NCI-H82 treated with DMSO at 0.1 percent for 48 hours (cell line): ENCODE results near the gene FXYD1.
"Not testable (repeated sequence)": the region's sequence is repeated elsewhere in the genome, so short reads cannot be mapped to it uniquely, and the experiment has no call there.

Experiments
- DNase-seq: peaks from one replicate; lab custom pipeline; 2025; ENCODE audit not compliant: unreplicated experiment; lab: John Stamatoyannopoulos, UW

FXYD1 gene

DNA sequence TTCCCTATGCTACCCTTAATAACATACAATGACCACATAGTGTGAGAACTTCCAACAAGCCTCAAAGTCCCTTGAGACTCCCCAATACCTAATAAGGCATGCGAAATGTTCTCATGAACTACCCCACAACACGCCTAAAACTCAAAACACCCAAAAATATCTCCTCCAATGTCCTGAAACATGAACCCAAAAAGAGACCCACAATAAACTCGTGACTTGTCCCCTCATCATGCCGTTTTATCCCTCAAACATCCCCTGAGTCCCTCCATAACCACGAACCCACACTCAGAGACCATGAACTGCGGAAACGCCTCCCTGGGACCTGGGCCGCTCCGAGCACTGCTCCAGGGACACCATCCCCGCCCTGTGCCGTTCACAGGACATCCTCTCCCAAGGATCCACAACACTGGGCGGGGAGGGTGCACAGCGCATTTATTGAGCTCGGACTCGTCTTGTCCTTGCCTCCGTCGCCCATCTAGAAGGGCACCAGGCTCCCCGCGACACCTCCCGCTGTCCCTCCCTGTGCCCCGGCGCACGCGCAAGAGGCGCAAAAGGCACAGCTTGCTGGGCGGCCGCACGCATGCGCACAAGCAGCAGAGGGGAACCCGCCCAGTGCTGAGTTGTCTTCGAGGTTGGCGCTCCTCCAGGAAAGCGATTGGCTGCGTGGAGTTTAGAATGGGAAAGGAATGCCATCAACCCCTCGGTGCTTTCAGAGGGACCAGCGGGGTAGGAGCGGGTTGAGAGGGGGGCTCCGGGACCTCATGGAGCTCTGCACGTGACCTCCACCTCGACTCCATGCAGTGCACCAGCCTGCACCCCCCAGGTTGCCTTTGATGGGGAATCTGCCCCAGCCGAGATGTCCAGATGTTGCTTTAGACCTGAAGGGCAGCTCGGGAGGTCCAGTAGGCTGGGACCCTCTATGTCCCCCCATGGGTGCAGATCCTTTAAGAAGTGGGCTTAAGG, 14.2 kb upstream of the FXYD1 start:
- DNase-seq: no peak

DNA sequence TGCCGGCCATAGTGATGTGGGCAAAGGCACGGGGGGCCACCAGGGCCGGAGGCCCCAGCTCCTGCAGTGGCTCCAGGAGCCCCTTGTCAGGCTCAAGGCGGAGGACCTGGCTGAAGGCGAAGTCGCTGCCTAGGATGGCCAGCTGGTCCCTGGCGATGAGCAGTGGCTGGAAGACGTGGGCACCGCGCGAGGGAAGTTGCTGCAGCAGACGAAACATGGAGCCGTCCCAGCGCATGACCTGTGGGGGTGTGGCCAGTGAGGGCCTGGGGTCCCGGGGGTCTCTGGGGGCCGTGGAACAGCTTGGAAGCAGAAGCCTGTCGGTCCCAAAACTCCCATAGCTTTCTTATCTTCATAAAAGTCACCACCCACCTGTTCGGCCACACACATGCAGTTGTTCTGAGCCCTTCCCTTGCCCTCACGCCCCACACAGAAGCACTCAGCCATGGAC, 13.3 kb upstream of the FXYD1 start:
- DNase-seq: no peak

GRCh38 chr19:35125749-35126623, 12.6 kb upstream of the FXYD1 start:
- no peak for DNase-seq

DNA sequence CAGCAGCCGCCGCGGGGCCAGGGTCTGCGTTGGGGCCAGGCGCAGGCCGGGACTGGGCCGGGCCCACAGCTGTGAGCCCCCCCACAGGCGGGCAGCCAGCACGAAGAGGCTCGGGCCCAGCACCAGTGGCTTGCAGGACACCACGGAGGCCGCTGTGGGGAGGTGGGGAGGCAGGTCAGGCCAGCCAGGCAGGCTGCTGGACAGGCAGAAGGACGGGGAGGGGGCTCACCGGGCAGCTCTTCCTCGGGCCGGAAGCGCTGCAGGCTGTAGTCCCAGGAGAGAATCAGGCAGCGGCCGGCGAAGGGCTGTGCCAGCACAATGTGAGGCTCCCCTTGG, 12.0 kb upstream of the FXYD1 start:
- no peak for DNase-seq

GRCh38 chr19:35127871-35128270, 10.8 kb upstream of the FXYD1 start:
- no peak for DNase-seq

- no peak for DNase-seq
These were observed 10.1 kb upstream of the FXYD1 start for GRCh38 chr19:35128398-35129057.

DNA sequence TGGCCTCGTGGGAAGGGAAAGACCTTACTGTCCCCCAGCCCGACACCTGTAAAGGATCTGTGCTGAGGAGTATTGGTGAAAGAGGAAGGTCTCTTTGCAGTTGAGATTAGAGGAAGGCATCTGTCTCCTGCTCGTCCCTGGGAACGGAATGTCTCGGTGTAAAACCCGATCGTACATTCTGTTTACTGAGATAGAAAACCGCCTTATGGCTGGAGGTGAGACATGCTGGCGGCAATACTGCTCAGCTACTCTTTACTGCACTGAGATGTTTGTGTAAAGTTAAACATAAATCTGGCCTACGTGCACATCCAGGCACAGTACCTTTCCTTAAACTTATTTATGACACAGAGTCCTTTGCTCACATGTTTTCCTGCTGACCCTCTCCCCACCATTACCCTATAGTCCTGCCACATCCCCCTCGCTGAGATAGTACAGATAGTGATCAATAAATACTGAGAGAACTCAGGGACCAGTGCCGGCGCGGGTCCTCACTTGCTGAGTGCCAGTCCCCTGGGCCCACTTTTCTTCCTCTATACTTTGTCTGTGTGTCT, 8.8 kb upstream of the FXYD1 start:
- DNase-seq: not testable (repeated sequence)

DNA sequence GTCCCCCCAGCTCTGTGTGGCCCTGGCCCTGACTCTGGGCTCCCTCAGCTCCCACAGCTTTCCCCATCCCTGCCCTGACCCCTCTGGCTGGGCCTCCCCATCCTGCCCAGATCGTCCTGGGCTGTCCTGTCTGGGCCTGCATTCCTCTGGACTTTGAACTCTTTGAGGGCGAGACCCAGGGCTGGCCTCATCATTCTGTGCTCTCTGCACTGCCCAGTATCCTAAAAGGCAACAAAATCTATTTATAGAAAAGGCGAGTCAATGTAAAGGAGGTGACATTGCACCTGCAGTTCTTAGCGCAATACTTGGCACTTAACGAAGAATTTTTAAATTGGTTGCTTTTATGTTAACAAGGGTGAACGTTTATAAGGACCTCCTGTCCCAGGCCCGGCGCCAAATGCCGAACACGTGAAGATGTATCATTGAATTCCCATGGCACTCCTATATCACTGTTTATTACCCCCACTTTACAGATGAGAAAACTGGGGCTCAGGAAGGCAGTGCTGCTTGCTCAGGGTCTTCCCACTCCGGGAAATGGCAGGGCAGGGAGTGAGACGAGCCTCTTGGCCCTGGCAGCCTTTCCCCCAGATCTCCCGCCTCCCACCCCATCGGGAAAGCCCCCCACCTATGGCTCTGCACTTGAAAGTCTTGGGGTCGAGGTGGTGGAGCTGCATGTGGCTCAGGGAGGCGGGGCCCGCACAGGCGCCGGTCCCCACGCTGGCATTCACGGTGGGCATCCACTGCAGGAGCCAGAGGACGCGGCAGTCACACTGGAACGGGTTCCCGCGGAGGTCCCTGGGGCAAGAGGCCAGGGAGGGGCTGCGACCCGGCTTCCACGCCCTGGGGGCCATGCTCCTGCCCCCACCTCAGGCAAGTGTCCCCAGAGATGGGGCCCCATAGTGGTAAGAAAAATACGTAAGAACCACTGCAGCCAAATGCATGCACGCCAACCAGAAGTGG, 7.6 kb upstream of the FXYD1 start:
- no peak for DNase-seq

DNA sequence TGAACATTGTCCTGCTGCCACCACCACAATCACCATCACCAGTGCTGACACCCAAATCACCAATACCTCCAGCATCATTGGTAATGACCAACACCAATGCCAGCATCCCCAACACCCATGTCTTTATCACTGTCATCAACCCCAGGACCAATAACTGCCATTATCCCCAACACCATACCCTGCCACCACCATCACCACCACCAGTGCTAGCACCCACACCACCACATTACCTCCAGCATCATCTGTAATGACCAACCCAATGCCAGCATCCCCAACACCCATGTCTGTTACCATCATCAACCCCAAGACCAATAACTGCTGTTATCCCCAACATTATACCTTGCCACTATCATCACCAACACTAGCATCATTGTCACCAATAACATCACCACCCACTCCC, 6.4 kb upstream of the FXYD1 start:
- DNase-seq: no peak

GRCh38 chr19:35133826-35134225, 4.8 kb upstream of the FXYD1 start:
- DNase-seq: no peak

- DNase-seq: no peak
These were observed 3.9 kb upstream of the FXYD1 start, which contains the start of gene LGI4 for GRCh38 chr19:35134601-35135242. TSS of gene LGI4 (minus strand) at chr19:35135059. CDS start at chr19:35134680, 379 bp downstream.

- DNase-seq: peak; percentile 47
These were observed 3.2 kb upstream of the FXYD1 start for GRCh38 chr19:35135389-35135909.

GRCh38 chr19:35136231-35136630, 2.4 kb upstream of the FXYD1 start:
- DNase-seq: no peak

DNA sequence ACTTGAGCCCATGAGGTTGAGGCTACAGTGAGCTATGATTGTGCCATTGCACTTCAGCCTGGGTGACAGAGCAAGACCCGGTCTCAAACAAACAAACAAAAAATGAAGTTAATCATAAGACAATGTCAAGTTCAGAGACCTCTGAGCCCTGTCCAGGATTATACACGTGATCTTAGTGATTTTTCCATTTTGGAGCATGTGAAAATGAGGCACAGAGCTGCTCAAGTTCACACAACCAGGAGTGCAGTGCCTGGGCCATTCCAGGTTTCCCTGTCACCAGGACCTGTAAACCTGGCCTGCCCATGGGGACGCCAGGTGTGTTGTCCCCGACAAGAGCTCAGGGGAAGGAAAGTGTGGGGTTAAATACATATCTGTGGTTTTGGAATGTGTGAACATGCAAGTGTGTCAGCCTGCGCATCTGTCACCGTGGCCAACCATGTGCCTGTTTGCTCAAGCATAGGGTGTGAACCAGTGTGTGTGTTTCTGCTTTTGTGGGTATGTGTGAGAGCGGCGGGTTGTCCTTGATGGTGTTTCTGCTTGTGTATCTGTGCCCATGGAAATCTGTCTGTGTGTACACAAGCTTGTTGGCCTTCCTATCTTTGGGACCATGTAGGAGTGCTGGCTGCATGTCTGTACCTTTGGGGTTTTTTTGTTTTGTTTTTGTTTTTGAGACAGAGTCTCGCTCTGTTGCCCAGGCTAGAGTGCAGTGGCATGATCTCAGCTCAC, 1.5 kb upstream of the FXYD1 start:
- DNase-seq: no peak

DNA sequence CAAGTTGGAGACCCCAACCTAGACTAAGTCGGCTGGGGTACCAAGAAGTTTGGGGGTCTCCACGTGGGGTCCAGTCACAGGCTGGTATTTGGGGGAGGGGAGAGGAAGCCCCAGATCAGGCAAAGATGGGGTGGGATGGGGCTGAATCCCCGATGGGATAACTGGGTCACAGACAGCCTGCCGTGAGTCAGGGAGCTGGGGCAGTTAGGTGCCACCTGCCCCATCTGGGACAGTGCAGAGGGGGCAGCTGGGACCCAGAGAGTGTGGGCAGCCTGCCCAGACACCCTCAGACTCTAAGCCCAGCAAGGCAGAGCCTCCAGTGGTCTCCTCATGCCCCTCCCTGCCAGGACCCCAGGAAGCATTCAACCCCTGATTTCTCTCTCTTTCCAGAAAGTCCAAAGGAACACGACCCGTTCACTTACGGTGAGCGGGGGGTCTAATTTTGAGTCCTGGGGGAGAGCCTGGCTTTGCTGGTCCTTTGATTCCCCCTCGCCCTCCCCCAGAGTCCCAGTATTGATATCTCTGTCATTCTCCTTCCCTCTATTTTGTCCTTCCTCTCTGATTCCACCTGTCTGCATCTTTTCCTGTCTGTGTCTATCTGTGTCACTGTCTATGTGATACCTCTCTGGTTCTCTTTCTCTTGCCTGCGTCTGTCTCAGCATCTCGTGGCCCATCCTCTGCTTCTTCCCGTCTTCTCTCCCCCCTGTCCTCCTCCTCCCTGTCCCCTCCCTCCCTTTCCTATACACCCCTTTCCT, 1.8 kb downstream of the FXYD1 start:
- no peak for DNase-seq

GRCh38 chr19:35140962-35141836, 2.6 kb downstream of the FXYD1 start:
- DNase-seq: peak; percentile 72
